ENCODE results near the gene HBP1.

- TF ChIP-seq ZNF274 (IDR thresholded peaks at IDR 0.05; ENCODE audit: low read depth, low read length) (no peak), YY1 (IDR thresholded peaks at IDR 0.05; ENCODE audit: insufficient read depth, insufficient read length) (no peak)
These were observed 2.7 kb downstream of the HBP1 start for GRCh38 chr7:107171496-107171895.

Measured in NT2/D1 (cell line).